DND-41 (cell line): ENCODE results near the gene AFF2.

ENCODE experiments used
- EZH2 ChIP-seq: IDR thresholded peaks from 3 replicates; pipeline ENCODE4 v1.6.1; 2012; ENCODE audit warnings: borderline replicate concordance, low read depth, mild to moderate bottlenecking, moderate library complexity, low read length, inconsistent platforms; ENCODE audit not compliant: severe bottlenecking
- TF ChIP-seq, protein P1 (sequence below): IDR thresholded peaks from 2 replicates; pipeline ENCODE4 v1.5.1; 2012; ENCODE audit warnings: borderline replicate concordance, low read length, moderate library complexity, mild to moderate bottlenecking; ENCODE audit not compliant: poor library complexity, severe bottlenecking; ENCODE audit errors: extremely low read depth

DNA sequence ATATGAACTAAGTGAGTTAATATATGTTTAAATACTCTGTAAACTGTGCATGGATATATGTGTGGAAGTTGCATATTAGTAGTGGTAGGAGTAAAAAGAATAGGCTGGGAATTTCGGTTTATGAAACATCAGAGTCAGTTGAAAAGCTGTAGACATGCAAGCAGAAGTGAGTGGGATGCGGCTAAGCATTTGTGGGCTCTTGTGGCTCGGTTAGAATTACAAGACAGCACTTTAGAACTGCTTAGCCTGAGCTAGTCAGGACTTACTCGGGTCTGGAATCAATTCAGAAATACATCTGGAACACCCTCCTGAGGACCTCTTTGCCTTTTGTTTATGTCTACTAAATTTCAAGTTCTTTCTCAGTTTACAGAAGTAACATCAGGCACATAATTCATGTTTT lies 93.6 kb downstream of the AFF2 start:
- TF ChIP-seq, protein P1, sequence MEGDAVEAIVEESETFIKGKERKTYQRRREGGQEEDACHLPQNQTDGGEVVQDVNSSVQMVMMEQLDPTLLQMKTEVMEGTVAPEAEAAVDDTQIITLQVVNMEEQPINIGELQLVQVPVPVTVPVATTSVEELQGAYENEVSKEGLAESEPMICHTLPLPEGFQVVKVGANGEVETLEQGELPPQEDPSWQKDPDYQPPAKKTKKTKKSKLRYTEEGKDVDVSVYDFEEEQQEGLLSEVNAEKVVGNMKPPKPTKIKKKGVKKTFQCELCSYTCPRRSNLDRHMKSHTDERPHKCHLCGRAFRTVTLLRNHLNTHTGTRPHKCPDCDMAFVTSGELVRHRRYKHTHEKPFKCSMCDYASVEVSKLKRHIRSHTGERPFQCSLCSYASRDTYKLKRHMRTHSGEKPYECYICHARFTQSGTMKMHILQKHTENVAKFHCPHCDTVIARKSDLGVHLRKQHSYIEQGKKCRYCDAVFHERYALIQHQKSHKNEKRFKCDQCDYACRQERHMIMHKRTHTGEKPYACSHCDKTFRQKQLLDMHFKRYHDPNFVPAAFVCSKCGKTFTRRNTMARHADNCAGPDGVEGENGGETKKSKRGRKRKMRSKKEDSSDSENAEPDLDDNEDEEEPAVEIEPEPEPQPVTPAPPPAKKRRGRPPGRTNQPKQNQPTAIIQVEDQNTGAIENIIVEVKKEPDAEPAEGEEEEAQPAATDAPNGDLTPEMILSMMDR, result no peak
- no peak for TF ChIP-seq EZH2
